ENCODE data around the gene PATL1.

The PATL1 gene

DNA sequence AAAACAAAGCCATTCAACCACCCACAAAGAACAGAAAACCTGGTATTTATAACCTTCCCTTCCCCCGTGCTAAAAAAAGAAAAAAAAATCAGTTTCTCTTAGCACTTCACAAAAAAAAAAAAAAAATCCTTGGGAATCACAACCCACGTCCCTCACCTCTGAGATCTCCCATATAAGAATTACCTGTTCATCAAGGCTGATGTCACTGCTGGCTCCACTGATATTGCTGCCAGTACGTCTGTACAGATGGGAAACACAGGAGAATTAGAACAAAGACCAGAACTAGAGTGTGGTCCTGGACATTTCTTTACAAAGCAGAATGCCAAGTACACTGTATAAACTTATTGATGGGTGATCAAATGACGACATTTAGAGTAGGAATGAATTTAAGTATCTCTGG lies 68.2 kb downstream of the PATL1 start (continued):
- TF ChIP-seq, protein P1, sequence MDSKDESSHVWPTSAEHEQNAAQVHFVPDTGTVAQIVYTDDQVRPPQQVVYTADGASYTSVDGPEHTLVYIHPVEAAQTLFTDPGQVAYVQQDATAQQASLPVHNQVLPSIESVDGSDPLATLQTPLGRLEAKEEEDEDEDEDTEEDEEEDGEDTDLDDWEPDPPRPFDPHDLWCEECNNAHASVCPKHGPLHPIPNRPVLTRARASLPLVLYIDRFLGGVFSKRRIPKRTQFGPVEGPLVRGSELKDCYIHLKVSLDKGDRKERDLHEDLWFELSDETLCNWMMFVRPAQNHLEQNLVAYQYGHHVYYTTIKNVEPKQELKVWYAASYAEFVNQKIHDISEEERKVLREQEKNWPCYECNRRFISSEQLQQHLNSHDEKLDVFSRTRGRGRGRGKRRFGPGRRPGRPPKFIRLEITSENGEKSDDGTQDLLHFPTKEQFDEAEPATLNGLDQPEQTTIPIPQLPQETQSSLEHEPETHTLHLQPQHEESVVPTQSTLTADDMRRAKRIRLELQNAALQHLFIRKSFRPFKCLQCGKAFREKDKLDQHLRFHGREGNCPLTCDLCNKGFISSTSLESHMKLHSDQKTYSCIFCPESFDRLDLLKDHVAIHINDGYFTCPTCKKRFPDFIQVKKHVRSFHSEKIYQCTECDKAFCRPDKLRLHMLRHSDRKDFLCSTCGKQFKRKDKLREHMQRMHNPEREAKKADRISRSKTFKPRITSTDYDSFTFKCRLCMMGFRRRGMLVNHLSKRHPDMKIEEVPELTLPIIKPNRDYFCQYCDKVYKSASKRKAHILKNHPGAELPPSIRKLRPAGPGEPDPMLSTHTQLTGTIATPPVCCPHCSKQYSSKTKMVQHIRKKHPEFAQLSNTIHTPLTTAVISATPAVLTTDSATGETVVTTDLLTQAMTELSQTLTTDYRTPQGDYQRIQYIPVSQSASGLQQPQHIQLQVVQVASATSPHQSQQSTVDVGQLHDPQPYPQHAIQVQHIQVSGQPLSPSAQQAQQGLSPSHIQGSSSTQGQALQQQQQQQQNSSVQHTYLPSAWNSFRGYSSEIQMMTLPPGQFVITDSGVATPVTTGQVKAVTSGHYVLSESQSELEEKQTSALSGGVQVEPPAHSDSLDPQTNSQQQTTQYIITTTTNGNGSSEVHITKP (tag by site-specific recombination; IDR thresholded peaks at IDR 0.05), result no peak
- TF ChIP-seq ZNF366 (tag by site-specific recombination; conservative IDR thresholded peaks at IDR 0.05), result no peak
- no peak for TF ChIP-seq ZNF394 (tag by site-specific recombination; IDR thresholded peaks at IDR 0.05; ENCODE audit: borderline replicate concordance)
- no peak for TF ChIP-seq KLF10 (tag by site-specific recombination; IDR thresholded peaks at IDR 0.05)
- TF ChIP-seq HOXC10 (CRISPR knock-in tag; IDR thresholded peaks at IDR 0.05), result no peak
- no peak for TF ChIP-seq ZNF341 (tag by site-specific recombination; IDR thresholded peaks at IDR 0.05; ENCODE audit: low read depth)
- no peak for TF ChIP-seq IKZF3 (tag by site-specific recombination; IDR thresholded peaks at IDR 0.05)
- TF ChIP-seq, protein P2, sequence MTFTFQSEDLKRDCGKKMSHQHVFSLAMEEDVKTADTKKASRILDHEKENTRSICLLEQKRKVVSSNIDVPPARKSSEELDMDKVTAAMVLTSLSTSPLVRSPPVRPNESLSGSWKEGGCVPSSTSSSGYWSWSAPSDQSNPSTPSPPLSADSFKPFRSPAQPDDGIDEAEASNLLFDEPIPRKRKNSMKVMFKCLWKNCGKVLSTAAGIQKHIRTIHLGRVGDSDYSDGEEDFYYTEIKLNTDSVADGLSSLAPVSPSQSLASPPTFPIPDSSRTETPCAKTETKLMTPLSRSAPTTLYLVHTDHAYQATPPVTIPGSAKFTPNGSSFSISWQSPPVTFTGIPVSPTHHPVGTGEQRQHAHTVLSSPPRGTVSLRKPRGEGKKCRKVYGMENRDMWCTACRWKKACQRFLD (tag by site-specific recombination; IDR thresholded peaks at IDR 0.05), result no peak

DNA sequence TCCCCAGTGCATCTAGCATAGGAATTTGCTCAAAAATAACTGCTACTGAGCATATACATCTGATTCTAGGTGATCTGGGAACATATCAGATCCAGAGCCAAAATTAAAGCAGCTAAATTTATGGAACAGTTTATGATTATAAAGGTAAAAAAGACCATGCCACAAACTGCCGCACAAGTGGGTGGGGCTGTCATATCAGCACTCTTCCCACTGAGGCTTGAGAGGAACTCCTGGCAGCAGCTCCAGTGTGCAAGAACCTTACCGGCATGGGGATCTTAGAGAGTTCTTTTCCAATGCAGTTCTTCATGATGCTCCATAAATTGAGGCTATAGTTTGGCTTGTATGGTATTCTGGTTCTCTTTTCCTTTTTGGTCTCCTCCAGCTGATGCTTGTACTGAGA lies 68.6 kb downstream of the PATL1 start:
- POLR2A ChIA-PET, result no interaction called here
- CTCF ChIA-PET, result no interaction called here
- Histone ChIP-seq H3K27ac (ENCODE audit: extremely low read depth, low read depth, low read length) (no peak overlapping the region), H3K9me3 (ENCODE audit: control insufficient read depth, insufficient read depth, low read depth, low read length) (no peaks in the 10 kb centered on the region), H3K4me3 (ENCODE audit: low read depth, low read length) (no peak overlapping the region), H3K4me1 (ENCODE audit: control insufficient read depth, insufficient read depth, low read length) (no peaks in the 10 kb centered on the region), H3K36me3 (ENCODE audit: control insufficient read depth in 2 of 2, insufficient read depth in 1 of 2, low read length in 2 of 2) (peaks cover 31 to 97% of the 10 kb centered on the region in 2 experiments)
- no peak for TF ChIP-seq ZNF596 (tag by site-specific recombination; IDR thresholded peaks at IDR 0.05)

DNA sequence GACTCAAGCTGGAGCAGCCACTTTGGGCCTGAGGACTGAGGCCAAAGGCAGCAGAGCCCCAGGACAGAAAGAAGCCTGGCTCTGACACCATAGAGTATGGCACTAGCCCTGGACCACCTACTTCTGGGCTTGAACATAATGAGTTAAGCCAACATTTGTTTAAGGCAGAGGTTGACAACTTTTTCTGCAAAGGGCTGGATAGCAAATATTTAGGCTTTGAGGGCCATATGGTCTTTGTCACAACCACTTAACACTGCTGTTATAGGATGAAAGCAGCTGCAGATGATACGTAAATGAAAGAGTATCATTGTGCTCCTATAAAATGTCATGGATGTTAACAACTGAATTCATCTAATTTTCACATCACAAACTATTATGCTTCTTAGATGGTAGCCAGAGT lies 69.9 kb downstream of the PATL1 start:
- CTCF ChIA-PET, result no interaction called here

More for the DNA sequence above, 69.9 kb downstream of the PATL1 start:
- TF ChIP-seq ZFHX2 (tag by site-specific recombination; conservative IDR thresholded peaks at IDR 0.05), result no peak
- TF ChIP-seq ZNF174 (tag by site-specific recombination; IDR thresholded peaks at IDR 0.05), result no peak
- no peak for TF ChIP-seq KLF10 (tag by site-specific recombination; IDR thresholded peaks at IDR 0.05)
- TF ChIP-seq ZNF157 (tag by site-specific recombination; IDR thresholded peaks at IDR 0.05), result no peak
- no peak for TF ChIP-seq ZNF19 (tag by site-specific recombination; IDR thresholded peaks at IDR 0.05; ENCODE audit: low read depth)
- TF ChIP-seq ZNF155 (tag by site-specific recombination; IDR thresholded peaks at IDR 0.05), result no peak
- TF ChIP-seq PRDM2 (tag by site-specific recombination; IDR thresholded peaks at IDR 0.05; ENCODE audit: borderline replicate concordance), result no peak
- TF ChIP-seq ZNF133 (tag by site-specific recombination; IDR thresholded peaks at IDR 0.05), result no peak
- no peak for TF ChIP-seq ZNF837 (tag by site-specific recombination; IDR thresholded peaks at IDR 0.05)
- TF ChIP-seq ZNF16 (tag by site-specific recombination; IDR thresholded peaks at IDR 0.05; ENCODE audit: low read depth), result no peak
- no peak for TF ChIP-seq ZNF391 (tag by site-specific recombination; IDR thresholded peaks at IDR 0.05; ENCODE audit: borderline replicate concordance, low read depth)
- TF ChIP-seq ZNF571 (tag by site-specific recombination; IDR thresholded peaks at IDR 0.05), result no peak
- TF ChIP-seq ZNF366 (tag by site-specific recombination; conservative IDR thresholded peaks at IDR 0.05), result no peak
- Histone ChIP-seq H3K4me1 (ENCODE audit: control insufficient read depth, insufficient read depth, low read length) (no peaks in the 10 kb centered on the region), H3K9me3 (ENCODE audit: control insufficient read depth, insufficient read depth, low read depth, low read length) (no peaks in the 10 kb centered on the region), H3K4me3 (ENCODE audit: low read depth, low read length) (no peak overlapping the region), H3K36me3 (ENCODE audit: control insufficient read depth in 2 of 2, insufficient read depth in 1 of 2, low read length in 2 of 2) (peaks cover 21 to 97% of the 10 kb centered on the region in 2 experiments), H3K27ac (ENCODE audit: extremely low read depth, low read depth, low read length) (no peak overlapping the region)
- POLR2A ChIA-PET, result no interaction called here

Measured in HEK293 (cell line).